Measurements from ENCODE around the gene GPC6.

GPC6 gene

GRCh38 chr13:93624311-93624777 lies 397.7 kb downstream of the GPC6 start:
- no peak for DNase-seq (ENCODE audit: low read depth)
- no peak overlapping the region for H3K4me3 ChIP-seq (ENCODE audit: low read length)
- TF ChIP-seq CTCF (conservative IDR thresholded peaks at IDR 0.05; ENCODE audit: low read length), result no peak

- no peak for TF ChIP-seq CTCF (conservative IDR thresholded peaks at IDR 0.05; ENCODE audit: low read length)
- DNase-seq (ENCODE audit: low read depth), result no peak
- no peak overlapping the region for H3K4me3 ChIP-seq (ENCODE audit: low read length)
Measured at GRCh38 chr13:93625536-93625935, 398.9 kb downstream of the GPC6 start.

- no peak for DNase-seq (ENCODE audit: low read depth)
- no peak overlapping the region for H3K4me3 ChIP-seq (ENCODE audit: low read length)
- no peak for TF ChIP-seq CTCF (conservative IDR thresholded peaks at IDR 0.05; ENCODE audit: low read length)
Measured at GRCh38 chr13:93628136-93628797, 401.7 kb downstream of the GPC6 start.

GRCh38 chr13:93635616-93636032 lies 409.0 kb downstream of the GPC6 start:
- TF ChIP-seq CTCF (conservative IDR thresholded peaks at IDR 0.05; ENCODE audit: low read length), result no peak
- H3K4me3 ChIP-seq (ENCODE audit: low read length), result no peak overlapping the region
- peak; percentile 89 for DNase-seq (ENCODE audit: low read depth)

GRCh38 chr13:93637852-93638251 lies 411.2 kb downstream of the GPC6 start:
- no peak for TF ChIP-seq CTCF (conservative IDR thresholded peaks at IDR 0.05; ENCODE audit: low read length)
- no peak overlapping the region for H3K4me3 ChIP-seq (ENCODE audit: low read length)
- no peak for DNase-seq (ENCODE audit: low read depth)

GRCh38 chr13:93640452-93640851 lies 413.8 kb downstream of the GPC6 start:
- H3K4me3 ChIP-seq (ENCODE audit: low read length), result no peak overlapping the region
- TF ChIP-seq CTCF (conservative IDR thresholded peaks at IDR 0.05; ENCODE audit: low read length), result no peak
- no peak for DNase-seq (ENCODE audit: low read depth)

- no peak for DNase-seq (ENCODE audit: low read depth)
- H3K4me3 ChIP-seq (ENCODE audit: low read length), result no peak overlapping the region
- TF ChIP-seq CTCF (conservative IDR thresholded peaks at IDR 0.05; ENCODE audit: low read length), result no peak
Measured at GRCh38 chr13:93646245-93646644, 419.6 kb downstream of the GPC6 start.
